HEK293 (cell line): ENCODE measurements around the gene SLC16A13.

ENCODE experiments used
- EGR2 ChIP-seq: fragments of 450-650 bp; formaldehyde crosslinking; IDR thresholded peaks from 2 replicates; pipeline ENCODE4 v1.5.1; 2016; ENCODE audit warnings: low read depth, missing biosample characterization, missing genetic modification characterization
- FEZF1 ChIP-seq: fragments of 450-650 bp; formaldehyde crosslinking; IDR thresholded peaks from 2 replicates; pipeline ENCODE4 v1.5.1; 2016; ENCODE audit warnings: missing biosample characterization, missing genetic modification characterization
- GFI1B ChIP-seq: fragments of 450-650 bp; formaldehyde crosslinking; IDR thresholded peaks from 2 replicates; pipeline ENCODE4 v1.5.1; 2016; ENCODE audit warnings: missing biosample characterization, missing genetic modification characterization
- GLIS1 ChIP-seq: fragments of 450-650 bp; formaldehyde crosslinking; IDR thresholded peaks from 2 replicates; pipeline ENCODE4 v1.5.1; 2016; ENCODE audit warnings: missing biosample characterization, missing genetic modification characterization
- KLF10 ChIP-seq: fragments of 450-650 bp; IDR thresholded peaks from 2 replicates; pipeline ENCODE4 v1.5.1; 2018; ENCODE audit warnings: missing biosample characterization, mild to moderate bottlenecking, missing genetic modification characterization
- OVOL3 ChIP-seq: fragments of 450-650 bp; formaldehyde crosslinking; IDR thresholded peaks from 2 replicates; pipeline ENCODE4 v1.5.1; 2016; ENCODE audit warnings: missing biosample characterization, missing genetic modification characterization
- SP7 ChIP-seq: fragments of 450-650 bp; formaldehyde crosslinking; IDR thresholded peaks from 2 replicates; pipeline ENCODE4 v1.5.1; 2016; ENCODE audit warnings: missing biosample characterization, missing genetic modification characterization
- ZBTB20 ChIP-seq: fragments of 450-650 bp; formaldehyde crosslinking; IDR thresholded peaks from 2 replicates; pipeline ENCODE4 v1.5.1; 2016; ENCODE audit warnings: missing biosample characterization, missing genetic modification characterization
- ZEB2 ChIP-seq: fragments of 450-650 bp; formaldehyde crosslinking; IDR thresholded peaks from 2 replicates; pipeline ENCODE4 v1.5.1; 2016; ENCODE audit warnings: missing biosample characterization, missing genetic modification characterization
- ZNF112 ChIP-seq: fragments of 450-650 bp; formaldehyde crosslinking; IDR thresholded peaks from 2 replicates; pipeline ENCODE4 v1.5.0; 2017; ENCODE audit warnings: missing biosample characterization, missing genetic modification characterization
- ZNF155 ChIP-seq: fragments of 450-650 bp; formaldehyde crosslinking; IDR thresholded peaks from 2 replicates; pipeline ENCODE4 v1.5.1; 2016; ENCODE audit warnings: missing biosample characterization, missing genetic modification characterization
- ZNF175 ChIP-seq: fragments of 450-650 bp; formaldehyde crosslinking; IDR thresholded peaks from 2 replicates; pipeline ENCODE4 v1.5.1; 2016; ENCODE audit warnings: missing biosample characterization, missing genetic modification characterization
- ZNF292 ChIP-seq: fragments of 450-650 bp; formaldehyde crosslinking; IDR thresholded peaks from 2 replicates; pipeline ENCODE4 v1.5.1; 2016; ENCODE audit warnings: low read depth, missing biosample characterization, missing genetic modification characterization, borderline replicate concordance
- ZNF341 ChIP-seq: fragments of 450-650 bp; formaldehyde crosslinking; IDR thresholded peaks from 2 replicates; pipeline ENCODE4; 2016; ENCODE audit warnings: low read depth, missing biosample characterization, missing genetic modification characterization
- ZNF37A ChIP-seq: fragments of 450-650 bp; IDR thresholded peaks from 2 replicates; pipeline ENCODE4 v1.5.1; 2018; ENCODE audit warnings: missing biosample characterization, missing genetic modification characterization
- ZNF404 ChIP-seq: fragments of 450-650 bp; formaldehyde crosslinking; IDR thresholded peaks from 2 replicates; pipeline ENCODE4 v1.5.1; 2017; ENCODE audit warnings: missing biosample characterization, missing genetic modification characterization
- ZNF423 ChIP-seq: fragments of 450-650 bp; formaldehyde crosslinking; IDR thresholded peaks from 2 replicates; pipeline ENCODE4 v1.5.1; 2016; ENCODE audit warnings: missing biosample characterization, missing genetic modification characterization
- ZNF510 ChIP-seq: fragments of 450-650 bp; formaldehyde crosslinking; IDR thresholded peaks from 2 replicates; pipeline ENCODE4 v1.5.1; 2018; ENCODE audit warnings: mild to moderate bottlenecking, missing genetic modification characterization, missing biosample characterization; ENCODE audit not compliant: insufficient replicate concordance
- ZNF514 ChIP-seq: fragments of 450-650 bp; formaldehyde crosslinking; IDR thresholded peaks from 2 replicates; pipeline ENCODE4 v1.5.1; 2016; ENCODE audit warnings: missing biosample characterization, missing genetic modification characterization
- ZNF529 ChIP-seq: fragments of 450-650 bp; formaldehyde crosslinking; IDR thresholded peaks from 2 replicates; pipeline ENCODE4 v1.5.1; 2017; ENCODE audit warnings: missing genetic modification characterization, missing biosample characterization; ENCODE audit not compliant: insufficient replicate concordance
- ZNF571 ChIP-seq: fragments of 450-650 bp; formaldehyde crosslinking; IDR thresholded peaks from 2 replicates; pipeline ENCODE4 v1.5.0; 2017; ENCODE audit warnings: missing biosample characterization, missing genetic modification characterization
- ZNF624 ChIP-seq: fragments of 450-650 bp; formaldehyde crosslinking; IDR thresholded peaks from 2 replicates; pipeline ENCODE4 v1.5.1; 2017; ENCODE audit warnings: missing biosample characterization, missing genetic modification characterization
- ZNF639 ChIP-seq: fragments of 450-650 bp; formaldehyde crosslinking; IDR thresholded peaks from 2 replicates; pipeline ENCODE4 v1.5.1; 2016; ENCODE audit warnings: missing biosample characterization, missing genetic modification characterization
- ZNF76 ChIP-seq: fragments of 450-650 bp; formaldehyde crosslinking; IDR thresholded peaks from 2 replicates; pipeline ENCODE4; 2016; ENCODE audit warnings: low read depth, missing biosample characterization, missing genetic modification characterization, borderline replicate concordance
- TF ChIP-seq, protein P1 (sequence below): fragments of 450-650 bp; formaldehyde crosslinking; conservative IDR thresholded peaks from 2 replicates; pipeline ENCODE4 v1.5.1; 2016; ENCODE audit warnings: low read depth, missing biosample characterization, missing genetic modification characterization
- TF ChIP-seq, protein P2 (sequence below): fragments of 450-650 bp; formaldehyde crosslinking; IDR thresholded peaks from 2 replicates; pipeline ENCODE4 v1.5.1; 2016; ENCODE audit warnings: missing biosample characterization, missing genetic modification characterization
- TF ChIP-seq, protein P3 (sequence below): fragments of 450-650 bp; formaldehyde crosslinking; IDR thresholded peaks from 2 replicates; pipeline ENCODE4 v1.5.1; 2017; ENCODE audit warnings: missing biosample characterization, mild to moderate bottlenecking, missing genetic modification characterization, moderate library complexity
- TF ChIP-seq, protein P4 (sequence below): fragments of 450-650 bp; formaldehyde crosslinking; IDR thresholded peaks from 2 replicates; pipeline ENCODE4 v1.5.1; 2016; ENCODE audit warnings: missing biosample characterization, missing genetic modification characterization

The SLC16A13 gene

GRCh38 chr17:7014261-7014994 is 21.4 kb upstream of the SLC16A13 start (continued):
- TF ChIP-seq, protein P1, sequence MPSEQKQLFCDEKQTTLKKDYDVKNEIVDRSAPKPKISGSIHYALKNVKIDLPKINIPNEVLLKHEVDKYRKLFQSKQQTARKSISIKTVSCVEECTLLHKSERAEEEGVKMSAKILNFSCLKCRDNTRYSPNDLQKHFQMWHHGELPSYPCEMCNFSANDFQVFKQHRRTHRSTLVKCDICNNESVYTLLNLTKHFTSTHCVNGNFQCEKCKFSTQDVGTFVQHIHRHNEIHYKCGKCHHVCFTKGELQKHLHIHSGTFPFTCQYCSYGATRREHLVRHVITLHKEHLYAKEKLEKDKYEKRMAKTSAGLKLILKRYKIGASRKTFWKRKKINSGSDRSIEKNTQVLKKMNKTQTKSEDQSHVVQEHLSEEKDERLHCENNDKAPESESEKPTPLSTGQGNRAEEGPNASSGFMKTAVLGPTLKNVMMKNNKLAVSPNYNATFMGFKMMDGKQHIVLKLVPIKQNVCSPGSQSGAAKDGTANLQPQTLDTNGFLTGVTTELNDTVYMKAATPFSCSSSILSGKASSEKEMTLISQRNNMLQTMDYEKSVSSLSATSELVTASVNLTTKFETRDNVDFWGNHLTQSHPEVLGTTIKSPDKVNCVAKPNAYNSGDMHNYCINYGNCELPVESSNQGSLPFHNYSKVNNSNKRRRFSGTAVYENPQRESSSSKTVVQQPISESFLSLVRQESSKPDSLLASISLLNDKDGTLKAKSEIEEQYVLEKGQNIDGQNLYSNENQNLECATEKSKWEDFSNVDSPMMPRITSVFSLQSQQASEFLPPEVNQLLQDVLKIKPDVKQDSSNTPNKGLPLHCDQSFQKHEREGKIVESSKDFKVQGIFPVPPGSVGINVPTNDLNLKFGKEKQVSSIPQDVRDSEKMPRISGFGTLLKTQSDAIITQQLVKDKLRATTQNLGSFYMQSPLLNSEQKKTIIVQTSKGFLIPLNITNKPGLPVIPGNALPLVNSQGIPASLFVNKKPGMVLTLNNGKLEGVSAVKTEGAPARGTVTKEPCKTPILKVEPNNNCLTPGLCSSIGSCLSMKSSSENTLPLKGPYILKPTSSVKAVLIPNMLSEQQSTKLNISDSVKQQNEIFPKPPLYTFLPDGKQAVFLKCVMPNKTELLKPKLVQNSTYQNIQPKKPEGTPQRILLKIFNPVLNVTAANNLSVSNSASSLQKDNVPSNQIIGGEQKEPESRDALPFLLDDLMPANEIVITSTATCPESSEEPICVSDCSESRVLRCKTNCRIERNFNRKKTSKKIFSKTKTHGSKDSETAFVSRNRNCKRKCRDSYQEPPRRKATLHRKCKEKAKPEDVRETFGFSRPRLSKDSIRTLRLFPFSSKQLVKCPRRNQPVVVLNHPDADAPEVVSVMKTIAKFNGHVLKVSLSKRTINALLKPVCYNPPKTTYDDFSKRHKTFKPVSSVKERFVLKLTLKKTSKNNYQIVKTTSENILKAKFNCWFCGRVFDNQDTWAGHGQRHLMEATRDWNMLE (tag by site-specific recombination) = no peak; the same call in 1 of the 2 replicates
- TF ChIP-seq ZNF529 (tag by site-specific recombination) = no peak
- no peak for TF ChIP-seq ZNF175 (tag by site-specific recombination)
- no peak for TF ChIP-seq ZNF624
- TF ChIP-seq, protein P2, sequence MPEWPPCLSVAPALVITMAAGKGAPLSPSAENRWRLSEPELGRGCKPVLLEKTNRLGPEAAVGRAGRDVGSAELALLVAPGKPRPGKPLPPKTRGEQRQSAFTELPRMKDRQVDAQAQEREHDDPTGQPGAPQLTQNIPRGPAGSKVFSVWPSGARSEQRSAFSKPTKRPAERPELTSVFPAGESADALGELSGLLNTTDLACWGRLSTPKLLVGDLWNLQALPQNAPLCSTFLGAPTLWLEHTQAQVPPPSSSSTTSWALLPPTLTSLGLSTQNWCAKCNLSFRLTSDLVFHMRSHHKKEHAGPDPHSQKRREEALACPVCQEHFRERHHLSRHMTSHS (tag by site-specific recombination) = no peak
- peak; percentile 72; the same call in 1 of the 2 replicates for TF ChIP-seq SP7
- peak; percentile 76 for TF ChIP-seq KLF10 (tag by site-specific recombination)
- peak; percentile 93 for TF ChIP-seq ZNF341 (tag by site-specific recombination)
- TF ChIP-seq ZNF292 (tag by site-specific recombination) = no peak
- TF ChIP-seq ZNF112 (tag by site-specific recombination) = no peak
- no peak for TF ChIP-seq ZNF571 (tag by site-specific recombination)
- no peak for TF ChIP-seq ZNF510
- TF ChIP-seq ZNF514 (tag by site-specific recombination) = no peak
- TF ChIP-seq, protein P3, sequence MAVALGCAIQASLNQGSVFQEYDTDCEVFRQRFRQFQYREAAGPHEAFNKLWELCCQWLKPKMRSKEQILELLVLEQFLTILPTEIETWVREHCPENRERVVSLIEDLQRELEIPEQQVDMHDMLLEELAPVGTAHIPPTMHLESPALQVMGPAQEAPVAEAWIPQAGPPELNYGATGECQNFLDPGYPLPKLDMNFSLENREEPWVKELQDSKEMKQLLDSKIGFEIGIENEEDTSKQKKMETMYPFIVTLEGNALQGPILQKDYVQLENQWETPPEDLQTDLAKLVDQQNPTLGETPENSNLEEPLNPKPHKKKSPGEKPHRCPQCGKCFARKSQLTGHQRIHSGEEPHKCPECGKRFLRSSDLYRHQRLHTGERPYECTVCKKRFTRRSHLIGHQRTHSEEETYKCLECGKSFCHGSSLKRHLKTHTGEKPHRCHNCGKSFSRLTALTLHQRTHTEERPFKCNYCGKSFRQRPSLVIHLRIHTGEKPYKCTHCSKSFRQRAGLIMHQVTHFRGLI = no peak
- peak; percentile 90 for TF ChIP-seq ZBTB20 (tag by site-specific recombination)
- peak; percentile 54; the same call in 1 of the 2 replicates for TF ChIP-seq ZNF76
- peak; percentile 94 for TF ChIP-seq ZEB2 (tag by site-specific recombination)
- TF ChIP-seq GFI1B (tag by site-specific recombination) = no peak
- TF ChIP-seq ZNF37A (tag by site-specific recombination) = no peak
- no peak for TF ChIP-seq FEZF1 (tag by site-specific recombination)
- TF ChIP-seq ZNF404 (tag by site-specific recombination) = no peak
- no peak for TF ChIP-seq OVOL3
- TF ChIP-seq ZNF639 (tag by site-specific recombination) = no peak
- TF ChIP-seq ZNF155 = no peak
- TF ChIP-seq EGR2 (tag by site-specific recombination) = peak; percentile 38; the same call in 1 of the 2 replicates
- TF ChIP-seq, protein P4, sequence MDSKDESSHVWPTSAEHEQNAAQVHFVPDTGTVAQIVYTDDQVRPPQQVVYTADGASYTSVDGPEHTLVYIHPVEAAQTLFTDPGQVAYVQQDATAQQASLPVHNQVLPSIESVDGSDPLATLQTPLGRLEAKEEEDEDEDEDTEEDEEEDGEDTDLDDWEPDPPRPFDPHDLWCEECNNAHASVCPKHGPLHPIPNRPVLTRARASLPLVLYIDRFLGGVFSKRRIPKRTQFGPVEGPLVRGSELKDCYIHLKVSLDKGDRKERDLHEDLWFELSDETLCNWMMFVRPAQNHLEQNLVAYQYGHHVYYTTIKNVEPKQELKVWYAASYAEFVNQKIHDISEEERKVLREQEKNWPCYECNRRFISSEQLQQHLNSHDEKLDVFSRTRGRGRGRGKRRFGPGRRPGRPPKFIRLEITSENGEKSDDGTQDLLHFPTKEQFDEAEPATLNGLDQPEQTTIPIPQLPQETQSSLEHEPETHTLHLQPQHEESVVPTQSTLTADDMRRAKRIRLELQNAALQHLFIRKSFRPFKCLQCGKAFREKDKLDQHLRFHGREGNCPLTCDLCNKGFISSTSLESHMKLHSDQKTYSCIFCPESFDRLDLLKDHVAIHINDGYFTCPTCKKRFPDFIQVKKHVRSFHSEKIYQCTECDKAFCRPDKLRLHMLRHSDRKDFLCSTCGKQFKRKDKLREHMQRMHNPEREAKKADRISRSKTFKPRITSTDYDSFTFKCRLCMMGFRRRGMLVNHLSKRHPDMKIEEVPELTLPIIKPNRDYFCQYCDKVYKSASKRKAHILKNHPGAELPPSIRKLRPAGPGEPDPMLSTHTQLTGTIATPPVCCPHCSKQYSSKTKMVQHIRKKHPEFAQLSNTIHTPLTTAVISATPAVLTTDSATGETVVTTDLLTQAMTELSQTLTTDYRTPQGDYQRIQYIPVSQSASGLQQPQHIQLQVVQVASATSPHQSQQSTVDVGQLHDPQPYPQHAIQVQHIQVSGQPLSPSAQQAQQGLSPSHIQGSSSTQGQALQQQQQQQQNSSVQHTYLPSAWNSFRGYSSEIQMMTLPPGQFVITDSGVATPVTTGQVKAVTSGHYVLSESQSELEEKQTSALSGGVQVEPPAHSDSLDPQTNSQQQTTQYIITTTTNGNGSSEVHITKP (tag by site-specific recombination) = peak; percentile 75
- peak; percentile 50; the same call in 1 of the 2 replicates for TF ChIP-seq ZNF423 (tag by site-specific recombination)
- TF ChIP-seq GLIS1 (tag by site-specific recombination) = peak; percentile 91
